ENCODE measurements around the gene SHMT2. TPM values are rescaled to one million over a fixed set of nuclear protein-coding genes. Genes with fewer than 3 reads are reported as not detected.

The SHMT2 gene
- total RNA-seq, 4 donors from 2014 or later, result 12.4 to 128 (median 35.3) TPM

GRCh38 chr12:57187222-57188089, 42.1 kb upstream of the SHMT2 start:
- Histone ChIP-seq H3K36me3 (no peaks in the 10 kb centered on the region), H3K9me3 (no peaks in the 10 kb centered on the region), H3K27ac (no peak overlapping the region), H3K4me1 (no peaks in the 10 kb centered on the region), H3K4me3 (no peak overlapping the region), H3K27me3 (no peaks in the 10 kb centered on the region)
- intact Hi-C loops (cut with DNase I; ENCODE audit: low total_unique reads), result no loop called here
- no peak for DNase-seq
- TF ChIP-seq POLR2A (IDR thresholded peaks at IDR 0.05), result no peak
- no peak for TF ChIP-seq CTCF (IDR thresholded peaks at IDR 0.05)

GRCh38 chr12:57188090-57188425, 41.5 kb upstream of the SHMT2 start:
- Histone ChIP-seq H3K4me1 (no peaks in the 10 kb centered on the region), H3K9me3 (no peaks in the 10 kb centered on the region), H3K27ac (no peak overlapping the region), H3K27me3 (no peaks in the 10 kb centered on the region), H3K36me3 (no peaks in the 10 kb centered on the region), H3K4me3 (no peak overlapping the region)
- no peak for TF ChIP-seq CTCF (IDR thresholded peaks at IDR 0.05)
- TF ChIP-seq POLR2A (IDR thresholded peaks at IDR 0.05), result no peak
- intact Hi-C loops (cut with DNase I; ENCODE audit: low total_unique reads), result no loop called here
- no peak for DNase-seq

- no peaks in the 10 kb centered on the region for H3K27me3 ChIP-seq
- no peak overlapping the region for H3K4me3 ChIP-seq
- H3K9me3 ChIP-seq, result no peaks in the 10 kb centered on the region
- intact Hi-C loops (cut with DNase I; ENCODE audit: low total_unique reads), result no loop called here
- H3K36me3 ChIP-seq, result no peaks in the 10 kb centered on the region
- no peak overlapping the region for H3K27ac ChIP-seq
- H3K4me1 ChIP-seq, result no peaks in the 10 kb centered on the region
- no peak for DNase-seq
- TF ChIP-seq POLR2A (IDR thresholded peaks at IDR 0.05) (no peak), CTCF (IDR thresholded peaks at IDR 0.05) (no peak)
Observed at GRCh38 chr12:57190037-57190436, 39.5 kb upstream of the SHMT2 start.

GRCh38 chr12:57190821-57191220, 38.7 kb upstream of the SHMT2 start:
- no peaks in the 10 kb centered on the region for H3K4me1 ChIP-seq
- H3K9me3 ChIP-seq, result no peaks in the 10 kb centered on the region
- intact Hi-C loops (cut with DNase I; ENCODE audit: low total_unique reads), result no loop called here
- no peak for DNase-seq
- H3K4me3 ChIP-seq, result no peak overlapping the region
- H3K27me3 ChIP-seq, result no peaks in the 10 kb centered on the region
- H3K27ac ChIP-seq, result no peak overlapping the region
- H3K36me3 ChIP-seq, result no peaks in the 10 kb centered on the region
- TF ChIP-seq POLR2A (IDR thresholded peaks at IDR 0.05) (no peak), CTCF (IDR thresholded peaks at IDR 0.05) (no peak)

- intact Hi-C loops (cut with DNase I; ENCODE audit: low total_unique reads), result no loop called here
- Histone ChIP-seq H3K27me3 (no peaks in the 10 kb centered on the region), H3K36me3 (no peaks in the 10 kb centered on the region), H3K27ac (no peak overlapping the region), H3K4me3 (no peak overlapping the region), H3K9me3 (no peaks in the 10 kb centered on the region), H3K4me1 (no peaks in the 10 kb centered on the region)
- no peak for DNase-seq
- TF ChIP-seq POLR2A (IDR thresholded peaks at IDR 0.05) (no peak), CTCF (IDR thresholded peaks at IDR 0.05) (no peak)
Observed at GRCh38 chr12:57191410-57191809, 38.1 kb upstream of the SHMT2 start.

Measured in uterus (tissue), 4 donors.